Nephron progenitor cell (in vitro differentiated cells): ENCODE measurements around the gene DSG2.

Experiments
- DNase-seq: peaks from one replicate; pipeline ENCODE4 v3.0.0; 2021
- H3K27ac Mint-ChIP-seq: 2 replicates; pipeline ENCODE4 v1.8.0; 2021; ENCODE audit warnings: mild to moderate bottlenecking, moderate library complexity, mixed read lengths
- H3K27me3 Mint-ChIP-seq: 2 replicates; pipeline ENCODE4 v1.8.0; 2021; ENCODE audit warnings: mild to moderate bottlenecking, low read depth, mixed read lengths; ENCODE audit not compliant: poor library complexity
- H3K36me3 Mint-ChIP-seq: 2 replicates; pipeline ENCODE4 v1.8.0; 2021; ENCODE audit warnings: low read depth, mixed read lengths
- H3K4me1 Mint-ChIP-seq: 2 replicates; pipeline ENCODE4 v1.8.0; 2021; ENCODE audit warnings: mixed read lengths
- H3K4me3 Mint-ChIP-seq: 2 replicates; pipeline ENCODE4 v1.8.0; 2021; ENCODE audit warnings: mild to moderate bottlenecking, moderate library complexity, mixed read lengths
- H3K9me3 Mint-ChIP-seq: 2 replicates; pipeline ENCODE4 v1.8.0; 2021; ENCODE audit warnings: mild to moderate bottlenecking, moderate library complexity, mixed read lengths
- TF ChIP-seq, protein P1 (sequence below): fragments of 200-600 bp; sonication (generic); IDR thresholded peaks from 2 replicates; pipeline ENCODE4 v1.5.0; 2021; ENCODE audit warnings: antibody characterized with exemption

DSG2 gene

DNA sequence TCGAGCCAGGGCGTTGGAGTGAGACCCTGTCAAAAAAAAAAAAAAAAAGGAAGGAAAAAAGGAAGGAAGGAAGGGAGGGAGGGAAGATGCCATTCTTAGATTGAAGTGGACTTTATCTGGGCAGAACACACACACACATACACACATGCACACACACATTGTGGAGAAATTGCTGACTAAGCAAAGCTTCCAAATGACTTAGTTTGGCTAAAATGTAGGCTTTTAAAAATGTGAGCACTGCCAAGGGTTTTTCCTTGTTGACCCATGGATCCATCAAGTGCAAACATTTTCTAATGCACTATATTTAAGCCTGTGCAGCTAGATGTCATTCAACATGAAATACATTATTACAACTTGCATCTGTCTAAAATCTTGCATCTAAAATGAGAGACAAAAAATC lies 93.1 kb downstream of the DSG2 start:
- Mint-ChIP-seq H3K27me3 (peaks cover 5% of the 10 kb centered on the region), H3K9me3 (peaks cover 9% of the 10 kb centered on the region), H3K36me3 (no peaks in the 10 kb centered on the region), H3K27ac (peak overlapping the region; percentile 64), H3K4me1 (peaks cover 14% of the 10 kb centered on the region), H3K4me3 (no peak overlapping the region)
- TF ChIP-seq, protein P1, sequence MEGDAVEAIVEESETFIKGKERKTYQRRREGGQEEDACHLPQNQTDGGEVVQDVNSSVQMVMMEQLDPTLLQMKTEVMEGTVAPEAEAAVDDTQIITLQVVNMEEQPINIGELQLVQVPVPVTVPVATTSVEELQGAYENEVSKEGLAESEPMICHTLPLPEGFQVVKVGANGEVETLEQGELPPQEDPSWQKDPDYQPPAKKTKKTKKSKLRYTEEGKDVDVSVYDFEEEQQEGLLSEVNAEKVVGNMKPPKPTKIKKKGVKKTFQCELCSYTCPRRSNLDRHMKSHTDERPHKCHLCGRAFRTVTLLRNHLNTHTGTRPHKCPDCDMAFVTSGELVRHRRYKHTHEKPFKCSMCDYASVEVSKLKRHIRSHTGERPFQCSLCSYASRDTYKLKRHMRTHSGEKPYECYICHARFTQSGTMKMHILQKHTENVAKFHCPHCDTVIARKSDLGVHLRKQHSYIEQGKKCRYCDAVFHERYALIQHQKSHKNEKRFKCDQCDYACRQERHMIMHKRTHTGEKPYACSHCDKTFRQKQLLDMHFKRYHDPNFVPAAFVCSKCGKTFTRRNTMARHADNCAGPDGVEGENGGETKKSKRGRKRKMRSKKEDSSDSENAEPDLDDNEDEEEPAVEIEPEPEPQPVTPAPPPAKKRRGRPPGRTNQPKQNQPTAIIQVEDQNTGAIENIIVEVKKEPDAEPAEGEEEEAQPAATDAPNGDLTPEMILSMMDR = no peak
- no peak for DNase-seq

DNA sequence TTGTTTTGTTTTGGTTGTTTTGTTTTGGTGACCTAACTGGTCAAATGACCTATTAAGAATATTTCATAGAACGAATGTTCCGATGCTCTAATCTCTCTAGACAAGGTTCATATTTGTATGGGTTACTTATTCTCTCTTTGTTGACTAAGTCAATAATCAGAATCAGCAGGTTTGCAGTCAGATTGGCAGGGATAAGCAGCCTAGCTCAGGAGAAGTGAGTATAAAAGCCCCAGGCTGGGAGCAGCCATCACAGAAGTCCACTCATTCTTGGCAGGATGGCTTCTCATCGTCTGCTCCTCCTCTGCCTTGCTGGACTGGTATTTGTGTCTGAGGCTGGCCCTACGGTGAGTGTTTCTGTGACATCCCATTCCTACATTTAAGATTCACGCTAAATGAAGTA lies 93.7 kb downstream of the DSG2 start, which contains the start of gene TTR:
Gene TTR (plus strand): TSS at position 250 of the 400 bp plus-strand sequence. CDS start 26 bp downstream, at position 276.
- Mint-ChIP-seq H3K9me3 (peaks cover 9% of the 10 kb centered on the region), H3K27ac (peak within 1 kb of the TSS; percentile 64), H3K4me3 (no peak within 1 kb of the TSS), H3K36me3 (no peaks in the 10 kb centered on the region), H3K27me3 (peaks cover 5% of the 10 kb centered on the region), H3K4me1 (peaks cover 14% of the 10 kb centered on the region)
- DNase-seq = no peak
- TF ChIP-seq, protein P1 = no peak

DNA sequence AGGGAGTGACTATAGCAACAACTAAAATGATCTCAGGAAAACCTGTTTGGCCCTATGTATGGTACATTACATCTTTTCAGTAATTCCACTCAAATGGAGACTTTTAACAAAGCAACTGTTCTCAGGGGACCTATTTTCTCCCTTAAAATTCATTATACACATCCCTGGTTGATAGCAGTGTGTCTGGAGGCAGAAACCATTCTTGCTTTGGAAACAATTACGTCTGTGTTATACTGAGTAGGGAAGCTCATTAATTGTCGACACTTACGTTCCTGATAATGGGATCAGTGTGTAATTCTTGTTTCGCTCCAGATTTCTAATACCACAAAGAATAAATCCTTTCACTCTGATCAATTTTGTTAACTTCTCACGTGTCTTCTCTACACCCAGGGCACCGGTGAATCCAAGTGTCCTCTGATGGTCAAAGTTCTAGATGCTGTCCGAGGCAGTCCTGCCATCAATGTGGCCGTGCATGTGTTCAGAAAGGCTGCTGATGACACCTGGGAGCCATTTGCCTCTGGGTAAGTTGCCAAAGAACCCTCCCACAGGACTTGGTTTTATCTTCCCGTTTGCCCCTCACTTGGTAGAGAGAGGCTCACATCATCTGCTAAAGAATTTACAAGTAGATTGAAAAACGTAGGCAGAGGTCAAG lies 94.7 kb downstream of the DSG2 start:
- Mint-ChIP-seq H3K27me3 (peaks cover 5% of the 10 kb centered on the region), H3K36me3 (no peaks in the 10 kb centered on the region), H3K27ac (no peak overlapping the region), H3K4me1 (peaks cover 14% of the 10 kb centered on the region), H3K9me3 (peaks cover 9% of the 10 kb centered on the region), H3K4me3 (no peak overlapping the region)
- no peak for DNase-seq
- TF ChIP-seq, protein P1 = no peak

DNA sequence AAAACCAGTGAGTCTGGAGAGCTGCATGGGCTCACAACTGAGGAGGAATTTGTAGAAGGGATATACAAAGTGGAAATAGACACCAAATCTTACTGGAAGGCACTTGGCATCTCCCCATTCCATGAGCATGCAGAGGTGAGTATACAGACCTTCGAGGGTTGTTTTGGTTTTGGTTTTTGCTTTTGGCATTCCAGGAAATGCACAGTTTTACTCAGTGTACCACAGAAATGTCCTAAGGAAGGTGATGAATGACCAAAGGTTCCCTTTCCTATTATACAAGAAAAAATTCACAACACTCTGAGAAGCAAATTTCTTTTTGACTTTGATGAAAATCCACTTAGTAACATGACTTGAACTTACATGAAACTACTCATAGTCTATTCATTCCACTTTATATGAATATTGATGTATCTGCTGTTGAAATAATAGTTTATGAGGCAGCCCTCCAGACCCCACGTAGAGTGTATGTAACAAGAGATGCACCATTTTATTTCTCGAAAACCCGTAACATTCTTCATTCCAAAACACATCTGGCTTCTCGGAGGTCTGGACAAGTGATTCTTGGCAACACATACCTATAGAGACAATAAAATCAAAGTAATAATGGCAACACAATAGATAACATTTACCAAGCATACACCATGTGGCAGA lies 97.3 kb downstream of the DSG2 start:
- no peak overlapping the region for H3K4me3 Mint-ChIP-seq
- H3K27me3 Mint-ChIP-seq = peaks cover 5% of the 10 kb centered on the region
- DNase-seq = no peak
- TF ChIP-seq, protein P1 = no peak
- H3K9me3 Mint-ChIP-seq = peaks cover 4% of the 10 kb centered on the region
- peak overlapping the region; percentile 34 for H3K27ac Mint-ChIP-seq
- H3K36me3 Mint-ChIP-seq = no peaks in the 10 kb centered on the region
- H3K4me1 Mint-ChIP-seq = peaks cover 14% of the 10 kb centered on the region

DNA sequence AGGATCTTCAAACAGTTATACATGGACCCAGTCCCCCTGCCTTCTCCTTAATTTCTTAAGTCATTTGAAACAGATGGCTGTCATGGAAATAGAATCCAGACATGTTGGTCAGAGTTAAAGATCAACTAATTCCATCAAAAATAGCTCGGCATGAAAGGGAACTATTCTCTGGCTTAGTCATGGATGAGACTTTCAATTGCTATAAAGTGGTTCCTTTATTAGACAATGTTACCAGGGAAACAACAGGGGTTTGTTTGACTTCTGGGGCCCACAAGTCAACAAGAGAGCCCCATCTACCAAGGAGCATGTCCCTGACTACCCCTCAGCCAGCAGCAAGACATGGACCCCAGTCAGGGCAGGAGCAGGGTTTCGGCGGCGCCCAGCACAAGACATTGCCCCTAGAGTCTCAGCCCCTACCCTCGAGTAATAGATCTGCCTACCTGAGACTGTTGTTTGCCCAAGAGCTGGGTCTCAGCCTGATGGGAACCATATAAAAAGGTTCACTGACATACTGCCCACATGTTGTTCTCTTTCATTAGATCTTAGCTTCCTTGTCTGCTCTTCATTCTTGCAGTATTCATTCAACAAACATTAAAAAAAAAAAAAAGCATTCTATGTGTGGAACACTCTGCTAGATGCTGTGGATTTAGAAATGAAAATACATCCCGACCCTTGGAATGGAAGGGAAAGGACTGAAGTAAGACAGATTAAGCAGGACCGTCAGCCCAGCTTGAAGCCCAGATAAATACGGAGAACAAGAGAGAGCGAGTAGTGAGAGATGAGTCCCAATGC lies 98.3 kb downstream of the DSG2 start:
- H3K4me1 Mint-ChIP-seq = peaks cover 5% of the 10 kb centered on the region
- H3K36me3 Mint-ChIP-seq = no peaks in the 10 kb centered on the region
- DNase-seq = no peak
- TF ChIP-seq, protein P1 = no peak
- H3K27me3 Mint-ChIP-seq = peaks cover 5% of the 10 kb centered on the region
- peaks cover 4% of the 10 kb centered on the region for H3K9me3 Mint-ChIP-seq
- no peak overlapping the region for H3K27ac Mint-ChIP-seq
- no peak overlapping the region for H3K4me3 Mint-ChIP-seq
